WTC11 (cell line): Measurements from ENCODE around the gene COL27A1. TPM values are rescaled to one million over a fixed set of nuclear protein-coding genes. Genes with fewer than 3 reads are reported as not detected.

Source experiments
- ATAC-seq: fragments of 200-7000 bp; cut with Tn5 transposase; 2 replicates; pipeline ENCODE4 v1.10.0; 2021; ENCODE audit warnings: mild to moderate bottlenecking, moderate library complexity
- CTCF ChIA-PET: fragments of 300-600 bp; sonication (Branson Sonifier 250); formaldehyde crosslinking; loops from one replicate; lab custom pipeline; 2021; ENCODE audit warnings: antibody characterized with exemption; lab: Charles Lee
- POLR2A ChIA-PET: fragments of 350-600 bp; sonication (Branson Sonifier 250); formaldehyde crosslinking; loops from one replicate; lab custom pipeline; 2021; ENCODE audit warnings: antibody characterized with exemption; lab: Charles Lee
- DNase-seq: peaks from one replicate; pipeline ENCODE4 v3.0.0; 2021; ENCODE audit warnings: low spot score
- H3K27ac Mint-ChIP-seq: 2 replicates; pipeline ENCODE4 v1.8.0; 2021; ENCODE audit warnings: mixed read lengths
- H3K27me3 Mint-ChIP-seq: 2 replicates; pipeline ENCODE4 v1.8.0; 2021; ENCODE audit warnings: low read depth, mild to moderate bottlenecking, moderate library complexity, mixed read lengths
- H3K36me3 Mint-ChIP-seq: 2 replicates; pipeline ENCODE4 v1.8.0; 2021; ENCODE audit warnings: mixed read lengths
- H3K4me1 Mint-ChIP-seq: 2 replicates; pipeline ENCODE4 v1.8.0; 2022; ENCODE audit warnings: mixed read lengths
- H3K4me3 Mint-ChIP-seq: 2 replicates; pipeline ENCODE4 v1.8.0; 2021; ENCODE audit warnings: mild to moderate bottlenecking, moderate library complexity, mixed read lengths
- H3K9me3 Mint-ChIP-seq: 2 replicates; pipeline ENCODE4 v1.8.0; 2021; ENCODE audit warnings: mixed read lengths
- AR ChIP-seq: fragments of 250-450 bp; sonication (Bioruptor Pico); IDR thresholded peaks from 2 replicates; pipeline ENCODE4 v1.9.0; 2021; ENCODE audit warnings: mild to moderate bottlenecking
- ARID4B ChIP-seq: sonication (generic); formaldehyde crosslinking; IDR thresholded peaks from 2 replicates; pipeline ENCODE4 v1.8.0; 2023; ENCODE audit warnings: missing genetic modification reagents, mild to moderate bottlenecking, borderline replicate concordance
- ESRRA ChIP-seq: sonication (generic); formaldehyde crosslinking; IDR thresholded peaks from 2 replicates; pipeline ENCODE4 v1.8.1; 2022; ENCODE audit warnings: mild to moderate bottlenecking, missing genetic modification reagents, borderline replicate concordance
- ETV6 ChIP-seq: sonication (generic); formaldehyde crosslinking; IDR thresholded peaks from 2 replicates; pipeline ENCODE4 v1.8.1; 2022; ENCODE audit warnings: mild to moderate bottlenecking, missing genetic modification reagents
- HMGA2 ChIP-seq: fragments of 250-450 bp; sonication (Bioruptor Pico); IDR thresholded peaks from 2 replicates; pipeline ENCODE4 v1.4.0; 2021; ENCODE audit warnings: mild to moderate bottlenecking, moderate library complexity
- IRF2 ChIP-seq: sonication (generic); formaldehyde crosslinking; IDR thresholded peaks from 2 replicates; pipeline ENCODE4 v1.8.0; 2022; ENCODE audit warnings: low read depth, missing genetic modification reagents, borderline replicate concordance
- KAT7 ChIP-seq: sonication (generic); formaldehyde crosslinking; IDR thresholded peaks from 2 replicates; pipeline ENCODE4 v1.8.1; 2023; ENCODE audit warnings: missing genetic modification reagents, mild to moderate bottlenecking, borderline replicate concordance
- MXD4 ChIP-seq: fragments of 250-450 bp; sonication (Bioruptor Pico); IDR thresholded peaks from 2 replicates; pipeline ENCODE4 v1.8.0; 2021; ENCODE audit warnings: mild to moderate bottlenecking, moderate library complexity, borderline replicate concordance
- NR3C1 ChIP-seq: sonication (generic); formaldehyde crosslinking; conservative IDR thresholded peaks from 2 replicates; pipeline ENCODE4 v1.8.1; 2023; ENCODE audit warnings: low read depth, mild to moderate bottlenecking, missing genetic modification reagents
- SMAD4 ChIP-seq: sonication (generic); formaldehyde crosslinking; IDR thresholded peaks from 2 replicates; pipeline ENCODE4 v1.8.0; 2022; ENCODE audit warnings: mild to moderate bottlenecking, missing genetic modification reagents
- ZNF232 ChIP-seq: sonication (generic); formaldehyde crosslinking; IDR thresholded peaks from 2 replicates; pipeline ENCODE4 v1.8.0; 2022; ENCODE audit warnings: mild to moderate bottlenecking, missing genetic modification reagents
- ZNF423 ChIP-seq: fragments of 250-450 bp; sonication (Bioruptor Pico); IDR thresholded peaks from 2 replicates; pipeline ENCODE4 v2.1.2; 2022; ENCODE audit warnings: mild to moderate bottlenecking, moderate library complexity
- ZNF532 ChIP-seq: fragments of 250-450 bp; sonication (Bioruptor Pico); IDR thresholded peaks from 2 replicates; pipeline ENCODE4 v1.9.0; 2021; ENCODE audit warnings: mild to moderate bottlenecking, borderline replicate concordance
- ZNF671 ChIP-seq: fragments of 250-450 bp; sonication (Bioruptor Pico); IDR thresholded peaks from 2 replicates; pipeline ENCODE4 v1.8.0; 2021; ENCODE audit warnings: mild to moderate bottlenecking
- total RNA-seq: library from RNA; stranded (reverse); gene quantifications from 3 replicates; pipeline ENCODE4 v1.2.3, GENCODE V29; 2021
- TF ChIP-seq, protein P1 (sequence below): sonication (generic); formaldehyde crosslinking; IDR thresholded peaks from 2 replicates; pipeline ENCODE4 v1.8.1; 2022; ENCODE audit warnings: missing genetic modification reagents, borderline replicate concordance
- TF ChIP-seq, protein P2 (sequence below): sonication (generic); formaldehyde crosslinking; IDR thresholded peaks from 2 replicates; pipeline ENCODE4 v1.8.0; 2022; ENCODE audit warnings: mild to moderate bottlenecking, missing genetic modification reagents
- TF ChIP-seq, protein P3 (sequence below): sonication (generic); formaldehyde crosslinking; IDR thresholded peaks from 2 replicates; pipeline ENCODE4 v1.8.1; 2022; ENCODE audit warnings: mild to moderate bottlenecking, missing genetic modification reagents, moderate library complexity, borderline replicate concordance

Gene COL27A1
- total RNA-seq, 1 experiment from 2014 or later: 47.5 TPM

DNA sequence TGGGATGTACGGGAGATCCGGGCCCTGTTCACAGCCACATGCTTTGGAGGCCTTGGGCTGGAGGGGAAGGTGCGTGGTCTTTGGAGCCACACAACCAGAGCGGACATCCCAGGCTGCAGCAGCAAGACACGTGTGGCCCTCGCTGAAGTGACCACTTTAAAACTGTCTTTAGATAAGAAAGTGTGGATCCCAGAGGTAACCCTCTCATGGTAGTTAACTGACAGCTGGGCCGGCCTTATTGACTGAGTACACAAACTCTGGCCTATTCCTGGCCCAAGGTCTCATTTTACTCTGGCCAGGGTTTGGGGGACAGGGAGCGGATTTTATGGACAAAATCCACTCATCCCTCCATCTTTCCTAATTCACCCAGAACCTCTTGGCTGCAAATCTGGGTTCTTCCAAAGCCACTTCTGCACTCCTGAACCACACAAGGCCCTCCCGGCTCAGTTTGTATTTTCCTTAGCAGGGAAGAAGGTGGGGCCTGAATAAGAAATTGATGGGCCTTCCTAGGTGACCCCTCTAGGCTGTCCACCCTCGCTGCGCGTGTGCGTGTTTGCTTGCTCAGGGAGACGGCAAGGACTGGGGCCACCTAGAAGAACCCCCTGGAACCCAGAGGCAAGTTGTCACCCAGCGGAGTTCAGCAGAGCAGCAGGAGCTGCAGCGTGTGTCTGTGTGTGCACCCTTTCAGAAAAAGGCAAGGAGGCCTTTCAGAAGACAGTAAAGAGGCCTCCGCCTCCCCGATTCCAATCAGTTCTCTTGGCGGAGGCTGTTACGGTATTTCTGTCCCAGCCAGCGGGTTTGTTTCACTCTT, 94.3 kb downstream of the COL27A1 start (continued):
- TF ChIP-seq, protein P1, sequence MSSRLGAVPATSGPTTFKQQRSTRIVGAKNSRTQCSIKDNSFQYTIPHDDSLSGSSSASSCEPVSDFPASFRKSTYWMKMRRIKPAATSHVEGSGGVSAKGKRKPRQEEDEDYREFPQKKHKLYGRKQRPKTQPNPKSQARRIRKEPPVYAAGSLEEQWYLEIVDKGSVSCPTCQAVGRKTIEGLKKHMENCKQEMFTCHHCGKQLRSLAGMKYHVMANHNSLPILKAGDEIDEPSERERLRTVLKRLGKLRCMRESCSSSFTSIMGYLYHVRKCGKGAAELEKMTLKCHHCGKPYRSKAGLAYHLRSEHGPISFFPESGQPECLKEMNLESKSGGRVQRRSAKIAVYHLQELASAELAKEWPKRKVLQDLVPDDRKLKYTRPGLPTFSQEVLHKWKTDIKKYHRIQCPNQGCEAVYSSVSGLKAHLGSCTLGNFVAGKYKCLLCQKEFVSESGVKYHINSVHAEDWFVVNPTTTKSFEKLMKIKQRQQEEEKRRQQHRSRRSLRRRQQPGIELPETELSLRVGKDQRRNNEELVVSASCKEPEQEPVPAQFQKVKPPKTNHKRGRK (CRISPR knock-in tag): no peak
- no peak for TF ChIP-seq AR
- TF ChIP-seq MXD4 (CRISPR knock-in tag): no peak
- no peak for TF ChIP-seq IRF2 (CRISPR knock-in tag)
- TF ChIP-seq NR3C1 (CRISPR knock-in tag): no peak
- TF ChIP-seq ESRRA (CRISPR knock-in tag): no peak
- TF ChIP-seq ARID4B: no peak

GRCh38 chr9:114250235-114250568, 94.9 kb downstream of the COL27A1 start:
- no peak for DNase-seq

More at GRCh38 chr9:114250235-114250568, 94.9 kb downstream of the COL27A1 start:
- Mint-ChIP-seq H3K36me3 (0 out of 2 replicates have a peak, but pooled peaks cover 3% of the 10 kb centered on the region), H3K27me3 (no peaks in the 10 kb centered on the region), H3K9me3 (no peaks in the 10 kb centered on the region), H3K27ac (peak overlapping the region; percentile 50; the same call in 1 of the 2 replicates), H3K4me3 (no peak overlapping the region), H3K4me1 (peaks cover 9% of the 10 kb centered on the region)
- no peak for ATAC-seq
- ChIA-PET POLR2A (no interaction called here), CTCF (interaction anchor here (0.6 to 1.3 kb wide), 4 partner anchors 41 to 168 kb away, joined by 3 to 7 read pairs (median 6); no protein-coding TSS in a partner anchor)
- no peak for TF ChIP-seq KAT7
- TF ChIP-seq ETV6 (CRISPR knock-in tag): no peak
- no peak for TF ChIP-seq HMGA2 (CRISPR knock-in tag)
- TF ChIP-seq, protein P2, sequence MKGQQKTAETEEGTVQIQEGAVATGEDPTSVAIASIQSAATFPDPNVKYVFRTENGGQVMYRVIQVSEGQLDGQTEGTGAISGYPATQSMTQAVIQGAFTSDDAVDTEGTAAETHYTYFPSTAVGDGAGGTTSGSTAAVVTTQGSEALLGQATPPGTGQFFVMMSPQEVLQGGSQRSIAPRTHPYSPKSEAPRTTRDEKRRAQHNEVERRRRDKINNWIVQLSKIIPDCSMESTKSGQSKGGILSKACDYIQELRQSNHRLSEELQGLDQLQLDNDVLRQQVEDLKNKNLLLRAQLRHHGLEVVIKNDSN: no peak
- no peak for TF ChIP-seq ZNF532 (CRISPR knock-in tag)
- TF ChIP-seq ZNF423 (CRISPR knock-in tag): no peak
- no peak for TF ChIP-seq ZNF232 (CRISPR knock-in tag)
- TF ChIP-seq, protein P3, sequence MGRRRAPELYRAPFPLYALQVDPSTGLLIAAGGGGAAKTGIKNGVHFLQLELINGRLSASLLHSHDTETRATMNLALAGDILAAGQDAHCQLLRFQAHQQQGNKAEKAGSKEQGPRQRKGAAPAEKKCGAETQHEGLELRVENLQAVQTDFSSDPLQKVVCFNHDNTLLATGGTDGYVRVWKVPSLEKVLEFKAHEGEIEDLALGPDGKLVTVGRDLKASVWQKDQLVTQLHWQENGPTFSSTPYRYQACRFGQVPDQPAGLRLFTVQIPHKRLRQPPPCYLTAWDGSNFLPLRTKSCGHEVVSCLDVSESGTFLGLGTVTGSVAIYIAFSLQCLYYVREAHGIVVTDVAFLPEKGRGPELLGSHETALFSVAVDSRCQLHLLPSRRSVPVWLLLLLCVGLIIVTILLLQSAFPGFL (CRISPR knock-in tag): no peak
- TF ChIP-seq IRF2 (CRISPR knock-in tag): no peak
- TF ChIP-seq SMAD4 (CRISPR knock-in tag): no peak
- no peak for TF ChIP-seq ZNF671 (CRISPR knock-in tag)
